RWPE1 (cell line): Measurements from ENCODE around the gene CACNB1.

ENCODE experiments used
- CTCF ChIA-PET: fragments of 350-600 bp; sonication (Branson Sonifier 250); formaldehyde crosslinking; extraction: SDS; loops from one replicate; lab custom pipeline; 2021; lab: Yijun Ruan, JAX
- POLR2A ChIA-PET: fragments of 400-600 bp; formaldehyde crosslinking; extraction: SDS; loops from one replicate; lab custom pipeline; 2020; ENCODE audit warnings: antibody characterized with exemption; ENCODE audit not compliant: low non-redundant PET; lab: Yijun Ruan, JAX
- DNase-seq: peaks from one replicate; pipeline ENCODE4 v3.0.0; 2012; ENCODE audit warnings: low spot score
- H3K27ac ChIP-seq: fragments of 450-650 bp; 2 replicates; pipeline ENCODE4 v1.5.1; 2017
- TF ChIP-seq, protein P1 (sequence below): fragments of 450-650 bp; conservative IDR thresholded peaks from 2 replicates; pipeline ENCODE4 v1.5.1; 2017; ENCODE audit warnings: low read depth, mild to moderate bottlenecking

CACNB1 gene

DNA sequence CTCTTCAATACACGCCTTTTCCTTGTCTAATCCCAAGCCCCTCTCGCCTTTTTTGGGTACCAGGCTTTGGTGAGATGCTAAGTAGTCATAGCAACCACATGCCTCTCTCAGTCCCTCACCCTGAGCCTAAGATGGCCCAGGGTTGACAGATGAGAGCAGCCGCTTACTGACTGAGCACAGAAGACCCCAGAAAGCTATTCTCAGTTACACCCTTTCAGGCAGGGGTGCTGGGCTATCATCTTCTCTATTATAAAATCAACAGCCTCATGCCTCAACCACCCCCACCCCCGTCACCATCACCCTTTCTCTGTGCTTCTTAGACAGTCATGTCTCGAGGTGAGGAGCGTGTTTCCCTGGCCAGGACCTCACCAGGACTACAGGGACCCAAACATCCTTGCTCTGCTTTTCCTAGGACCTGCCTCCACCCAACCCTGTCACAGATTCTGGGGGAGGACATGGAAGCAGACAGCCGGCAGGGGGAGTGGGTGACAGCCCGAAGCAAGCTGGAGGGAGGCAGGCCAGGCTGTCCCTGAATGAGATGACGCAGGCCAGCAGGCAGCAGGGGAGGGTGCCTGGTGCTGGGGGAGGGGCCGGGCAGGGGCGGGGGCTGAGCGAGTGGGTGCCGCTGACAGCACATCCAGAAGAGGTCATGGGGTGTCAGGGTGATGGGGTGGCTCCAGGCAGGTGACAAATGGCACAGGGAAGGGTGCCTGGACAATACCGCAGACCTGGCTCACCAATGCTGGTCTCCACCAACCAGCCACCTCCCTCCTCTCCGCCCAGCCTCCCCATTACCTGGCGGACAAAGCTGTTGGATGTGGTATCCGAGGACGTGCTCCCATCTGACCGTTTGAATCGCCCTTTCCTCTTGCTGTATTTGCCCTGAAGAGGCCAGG, 3.1 kb downstream of the CACNB1 start:
- ChIA-PET CTCF (interaction anchor here (0.6 to 1.6 kb wide), 7 partner anchors 12 to 256 kb away, joined by 3 to 10 read pairs (median 4); no protein-coding TSS in a partner anchor), POLR2A (no interaction called here)
- H3K27ac ChIP-seq, result peak overlapping the region; percentile 88

DNA sequence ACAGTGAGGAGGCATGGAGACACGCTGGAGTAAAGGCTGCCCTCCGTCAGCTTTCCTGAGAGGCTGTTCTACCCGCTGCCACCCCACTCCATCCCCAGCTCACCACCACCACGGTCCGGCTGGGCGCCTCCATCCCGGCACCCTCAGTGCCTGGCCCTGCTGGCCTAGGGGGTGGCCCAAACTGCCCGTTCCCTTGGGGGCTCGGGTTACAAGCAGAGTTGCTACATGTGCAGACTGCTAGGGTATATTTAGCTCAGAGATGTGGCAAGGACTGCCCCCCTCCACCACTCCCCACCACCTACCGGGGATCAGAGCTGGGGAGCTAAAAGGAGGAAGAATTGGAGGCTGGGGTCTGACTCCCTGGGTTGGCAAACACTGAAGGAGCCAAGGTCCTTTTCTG, 4.1 kb downstream of the CACNB1 start:
- ChIA-PET CTCF (interaction anchor here (0.6 kb wide), 1 partner anchor 10 kb away, joined by 4 read pairs; no protein-coding TSS in a partner anchor), POLR2A (no interaction called here)
- DNase-seq, result no peak
- peak overlapping the region; percentile 15; the same call in 1 of the 2 replicates for H3K27ac ChIP-seq
- TF ChIP-seq, protein P1, sequence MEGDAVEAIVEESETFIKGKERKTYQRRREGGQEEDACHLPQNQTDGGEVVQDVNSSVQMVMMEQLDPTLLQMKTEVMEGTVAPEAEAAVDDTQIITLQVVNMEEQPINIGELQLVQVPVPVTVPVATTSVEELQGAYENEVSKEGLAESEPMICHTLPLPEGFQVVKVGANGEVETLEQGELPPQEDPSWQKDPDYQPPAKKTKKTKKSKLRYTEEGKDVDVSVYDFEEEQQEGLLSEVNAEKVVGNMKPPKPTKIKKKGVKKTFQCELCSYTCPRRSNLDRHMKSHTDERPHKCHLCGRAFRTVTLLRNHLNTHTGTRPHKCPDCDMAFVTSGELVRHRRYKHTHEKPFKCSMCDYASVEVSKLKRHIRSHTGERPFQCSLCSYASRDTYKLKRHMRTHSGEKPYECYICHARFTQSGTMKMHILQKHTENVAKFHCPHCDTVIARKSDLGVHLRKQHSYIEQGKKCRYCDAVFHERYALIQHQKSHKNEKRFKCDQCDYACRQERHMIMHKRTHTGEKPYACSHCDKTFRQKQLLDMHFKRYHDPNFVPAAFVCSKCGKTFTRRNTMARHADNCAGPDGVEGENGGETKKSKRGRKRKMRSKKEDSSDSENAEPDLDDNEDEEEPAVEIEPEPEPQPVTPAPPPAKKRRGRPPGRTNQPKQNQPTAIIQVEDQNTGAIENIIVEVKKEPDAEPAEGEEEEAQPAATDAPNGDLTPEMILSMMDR, result no peak

More for the DNA sequence above, 3.1 kb downstream of the CACNB1 start:
- TF ChIP-seq, protein P1, result no peak
- DNase-seq, result no peak

DNA sequence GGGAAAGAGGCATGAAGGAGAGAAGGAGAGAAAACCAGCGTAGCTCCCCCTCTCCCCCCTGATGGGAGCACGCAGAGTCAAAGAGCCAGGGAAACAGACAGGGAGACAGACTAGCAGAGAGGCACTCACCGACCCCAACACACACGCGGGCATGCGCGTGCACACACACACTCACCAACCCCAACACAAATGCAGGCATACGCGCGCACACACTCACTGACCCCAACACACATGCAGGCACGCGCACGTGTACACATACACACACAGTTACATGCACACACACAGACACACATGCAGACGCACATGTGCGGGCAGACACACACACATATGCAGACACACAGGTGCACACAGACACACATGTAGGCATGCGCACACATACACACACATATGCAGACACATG, 4.6 kb downstream of the CACNB1 start:
- POLR2A ChIA-PET, result no interaction called here
- CTCF ChIA-PET, result interaction anchor here (0.6 kb wide), 1 partner anchor 10 kb away, joined by 4 read pairs; no protein-coding TSS in a partner anchor
- no peak for DNase-seq
- peak overlapping the region; percentile 15 for H3K27ac ChIP-seq
- TF ChIP-seq, protein P1, result no peak

DNA sequence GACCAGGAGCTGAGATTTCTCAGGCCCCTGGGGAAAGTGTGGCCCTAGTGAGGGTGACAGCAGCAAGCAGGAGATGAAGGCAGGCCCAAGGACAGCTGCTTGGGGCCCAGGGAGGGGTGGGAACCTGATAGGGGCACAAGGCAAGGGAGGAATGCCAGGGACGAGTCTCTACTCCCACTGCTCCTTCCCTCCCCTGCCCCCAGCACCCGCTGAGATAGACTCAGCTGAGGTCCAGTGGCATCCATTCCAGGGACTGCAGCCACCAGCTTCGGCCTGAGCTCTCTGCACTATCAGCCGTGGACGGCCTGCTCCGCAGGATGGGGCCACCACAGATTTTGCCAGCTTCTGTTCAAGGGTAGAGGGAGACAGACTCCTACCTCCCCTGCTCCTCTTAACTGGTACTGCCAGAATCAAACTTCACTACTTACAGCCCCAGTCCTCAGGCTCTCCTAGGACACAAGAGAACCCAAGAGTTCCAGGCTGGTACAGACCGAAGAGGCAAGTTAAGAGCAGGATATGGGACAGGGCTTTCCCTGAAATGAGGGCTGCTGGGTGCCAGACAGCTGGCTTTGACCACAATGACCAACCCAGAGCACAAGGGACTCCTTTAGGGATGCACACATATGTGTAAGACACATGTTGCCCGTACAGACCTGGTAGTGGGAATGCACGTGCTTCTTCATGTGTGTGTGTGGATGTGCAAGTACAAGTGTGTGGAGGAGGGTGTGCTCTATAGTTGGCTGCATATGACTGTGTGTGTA, 5.5 kb downstream of the CACNB1 start:
- CTCF ChIA-PET, result no interaction called here
- POLR2A ChIA-PET, result no interaction called here
- DNase-seq, result no peak
- H3K27ac ChIP-seq, result peak overlapping the region; percentile 15
- TF ChIP-seq, protein P1, result no peak

DNA sequence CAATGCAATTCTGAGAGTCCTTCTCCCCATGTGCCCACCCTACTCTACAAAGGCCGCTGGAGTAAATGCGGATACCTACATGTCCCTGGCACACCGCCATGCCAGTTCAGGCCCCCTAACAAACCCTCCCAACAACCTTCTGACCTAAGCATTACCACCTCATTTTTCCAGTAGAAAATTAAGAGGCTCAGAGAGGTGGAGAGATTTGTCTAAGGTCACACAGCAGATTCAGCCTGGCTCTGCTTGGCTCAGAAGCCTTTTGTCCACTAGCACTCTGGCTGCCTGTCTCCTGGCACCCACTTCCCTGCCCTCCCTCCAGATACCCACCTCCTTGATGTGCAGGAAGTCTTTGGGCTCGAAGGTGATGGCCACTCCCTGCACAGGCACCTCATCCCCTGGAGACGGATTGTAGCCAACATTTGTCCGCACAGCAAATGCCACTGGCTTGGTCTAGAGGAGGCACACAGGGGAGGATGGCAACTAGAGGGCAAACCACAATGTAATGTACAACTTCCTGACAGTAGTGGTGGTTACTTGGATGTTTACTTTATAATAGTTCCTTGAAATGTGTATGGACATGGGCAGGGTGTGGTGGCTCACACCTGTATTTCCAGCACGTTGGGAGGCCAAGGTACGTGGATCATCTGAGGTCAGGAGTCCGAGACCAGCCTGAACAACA, 10.2 kb downstream of the CACNB1 start:
- DNase-seq, result no peak
- ChIA-PET CTCF (no interaction called here), POLR2A (no interaction called here)
- no peak overlapping the region for H3K27ac ChIP-seq
- TF ChIP-seq, protein P1, result no peak

DNA sequence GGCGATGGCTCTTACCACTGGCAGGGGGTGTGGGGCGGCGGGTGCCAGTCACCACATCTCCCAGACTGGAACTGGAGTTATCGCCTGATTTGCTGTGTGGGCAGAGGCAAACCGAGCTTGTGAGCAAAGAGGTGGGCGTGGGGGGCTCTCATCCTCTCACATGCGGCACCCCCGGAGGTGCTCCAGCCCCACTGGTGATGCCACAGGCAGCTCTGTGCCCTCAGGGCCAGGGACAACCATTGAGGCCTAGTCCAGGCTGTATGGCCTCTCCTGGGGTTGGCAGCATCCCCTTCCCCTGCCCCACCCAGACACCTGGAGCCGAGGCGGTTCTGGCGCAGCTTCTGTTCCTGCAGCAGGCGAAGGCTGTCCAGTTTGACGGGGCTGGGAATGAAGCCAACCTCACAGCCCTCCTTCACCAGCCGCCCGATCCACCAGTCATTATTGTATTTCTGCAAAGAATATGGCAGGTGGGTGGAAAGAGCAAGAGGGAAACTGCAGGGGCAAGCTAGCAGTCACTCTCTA, 10.9 kb downstream of the CACNB1 start:
- DNase-seq, result no peak
- TF ChIP-seq, protein P1, result no peak
- ChIA-PET POLR2A (no interaction called here), CTCF (interaction anchor here (0.6 to 1.0 kb wide), 2 partner anchors 58 to 763 kb away, joined by 3 to 4 read pairs; no protein-coding TSS in a partner anchor)
- H3K27ac ChIP-seq, result no peak overlapping the region
